Neural progenitor cell (in vitro differentiated cells): ENCODE measurements around the gene TRABD2B. TPM values are rescaled to one million over a fixed set of nuclear protein-coding genes. Genes with fewer than 3 reads are reported as not detected.

ENCODE experiments used
- DNase-seq: peaks from one replicate; pipeline ENCODE4 v3.0.0-alpha.2; 2016; ENCODE audit warnings: low spot score
- H2AFZ ChIP-seq: fragments of 200-600 bp; sonication (generic); replicated peaks from 2 replicates; pipeline ENCODE4 v1.6.1; 2016; ENCODE audit warnings: antibody characterized with exemption
- H3F3A ChIP-seq: fragments of 200-600 bp; sonication (generic); 2 replicates; pipeline ENCODE4 v1.6.1; 2016; ENCODE audit warnings: antibody characterized with exemption, low read depth
- H3K27ac ChIP-seq: fragments of 200-600 bp; sonication (generic); 2 replicates; pipeline ENCODE4 v1.5.1; 2016; ENCODE audit warnings: mild to moderate bottlenecking
- H3K27me3 ChIP-seq: fragments of 200-600 bp; sonication (generic); 2 replicates; pipeline ENCODE4 v1.6.1; 2016; ENCODE audit warnings: mild to moderate bottlenecking, moderate library complexity
- H3K36me3 ChIP-seq: fragments of 200-600 bp; sonication (generic); 2 replicates; pipeline ENCODE4 v1.5.1; 2016
- H3K4me1 ChIP-seq: fragments of 200-600 bp; sonication (generic); 2 replicates; pipeline ENCODE4 v1.6.1; 2016; ENCODE audit warnings: mixed run types
- H3K4me2 ChIP-seq: fragments of 200-600 bp; sonication (generic); 2 replicates; pipeline ENCODE4 v1.6.1; 2016
- H3K4me3 ChIP-seq: fragments of 200-600 bp; sonication (generic); 2 replicates; pipeline ENCODE4 v1.5.1; 2016
- H3K79me2 ChIP-seq: fragments of 200-600 bp; sonication (generic); 2 replicates; pipeline ENCODE4 v1.6.1; 2016; ENCODE audit warnings: low read depth
- H3K9ac ChIP-seq: fragments of 200-600 bp; sonication (generic); 2 replicates; pipeline ENCODE4 v1.6.1; 2016
- H3K9me3 ChIP-seq: fragments of 200-600 bp; sonication (generic); 2 replicates; pipeline ENCODE4 v1.5.1; 2016; ENCODE audit warnings: low read depth
- H4K20me1 ChIP-seq: fragments of 200-600 bp; sonication (generic); 2 replicates; pipeline ENCODE4 v1.6.1; 2016; ENCODE audit warnings: low read depth
- H3K27ac Mint-ChIP-seq: 3 replicates; pipeline ENCODE4 v1.8.0; 2021; ENCODE audit warnings: mixed read lengths
- H3K27me3 Mint-ChIP-seq: 2 replicates; pipeline ENCODE4 v1.8.0; 2022; ENCODE audit warnings: low read depth, mild to moderate bottlenecking, inconsistent platforms, moderate library complexity, mixed read lengths; ENCODE audit not compliant: insufficient read depth
- H3K36me3 Mint-ChIP-seq: 3 replicates; pipeline ENCODE4 v1.8.0; 2021; ENCODE audit warnings: mixed read lengths
- H3K4me1 Mint-ChIP-seq: 3 replicates; pipeline ENCODE4 v1.8.0; 2021; ENCODE audit warnings: mixed read lengths
- H3K4me3 Mint-ChIP-seq: 3 replicates; pipeline ENCODE4 v1.8.0; 2021; ENCODE audit warnings: mild to moderate bottlenecking, moderate library complexity, mixed read lengths
- H3K9me3 Mint-ChIP-seq: 3 replicates; pipeline ENCODE4 v1.8.0; 2020; ENCODE audit warnings: mixed read lengths
- EZH2 ChIP-seq: fragments of 200-600 bp; sonication (generic); IDR thresholded peaks from 2 replicates; pipeline ENCODE4 v1.6.1; 2017; ENCODE audit warnings: antibody characterized with exemption, mild to moderate bottlenecking, moderate library complexity
- EZH2phosphoT487 ChIP-seq: fragments of 200-600 bp; sonication (generic); IDR thresholded peaks from 2 replicates; pipeline ENCODE4 v1.6.1; 2017; ENCODE audit warnings: antibody characterized with exemption
- total RNA-seq: library from RNA; depleted of rRNA; stranded (reverse); fragments of >200 nt; gene quantifications from 2 replicates; pipeline ENCODE4 v1.2.3, GENCODE V29; 2015; ENCODE audit warnings: low replicate concordance
- TF ChIP-seq, protein P1 (sequence below): fragments of 200-600 bp; sonication (generic); IDR thresholded peaks from 2 replicates; pipeline ENCODE4 v1.5.1; 2017; ENCODE audit warnings: antibody characterized with exemption, mild to moderate bottlenecking

Gene TRABD2B
- total RNA-seq, 1 donor from 2014 or later, result 0.09 TPM

DNA sequence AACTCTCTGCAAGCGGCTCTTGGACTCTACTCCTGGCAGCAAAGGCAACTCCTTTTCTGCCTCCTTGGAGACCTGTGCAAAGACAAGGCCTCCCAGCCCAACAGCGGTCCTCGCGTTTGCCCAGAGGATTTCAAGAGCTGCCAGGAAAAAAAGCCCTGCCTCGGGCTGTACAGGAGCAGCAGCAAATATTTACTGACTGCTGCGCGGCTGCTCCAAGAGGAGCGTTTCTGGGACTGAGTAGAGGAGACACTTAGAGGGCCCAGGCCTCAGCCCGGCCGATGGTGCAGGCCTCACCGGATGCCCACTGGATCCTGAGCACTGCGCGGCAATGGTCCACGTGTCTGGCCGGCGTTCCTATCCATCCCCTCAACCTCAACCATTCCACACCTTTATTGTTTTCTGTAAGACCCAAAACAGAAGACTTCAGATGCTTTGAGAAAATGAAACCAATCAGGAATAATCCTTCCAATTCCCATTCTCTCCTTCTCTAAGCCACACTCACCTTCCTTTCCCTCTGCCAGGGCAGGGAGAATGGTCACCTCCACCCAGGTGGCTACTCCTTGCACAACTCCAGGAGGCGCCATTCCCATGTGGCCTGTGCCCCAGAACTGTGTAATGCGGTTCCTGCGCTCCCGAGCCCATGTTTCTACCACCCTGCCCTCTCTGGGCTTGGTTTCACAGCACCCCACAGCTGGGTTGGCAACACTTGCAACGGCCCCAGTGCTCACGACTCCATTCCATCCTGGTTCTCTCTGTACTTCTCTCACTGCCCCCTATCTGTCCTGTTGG, 215.8 kb downstream of the TRABD2B start:
- H2AFZ ChIP-seq, result no peak overlapping the region
- no peak overlapping the region for H3K27ac ChIP-seq
- no peak overlapping the region for H3K4me3 ChIP-seq
- no peak overlapping the region for H3K4me3 Mint-ChIP-seq
- H3K4me2 ChIP-seq, result no peak overlapping the region
- no peaks in the 10 kb centered on the region for H3K9me3 ChIP-seq
- peaks cover 15% of the 10 kb centered on the region for H3K4me1 Mint-ChIP-seq
- no peaks in the 10 kb centered on the region for H3K36me3 ChIP-seq
- no peaks in the 10 kb centered on the region for H3K36me3 Mint-ChIP-seq
- H4K20me1 ChIP-seq, result no peaks in the 10 kb centered on the region
- H3K27me3 ChIP-seq, result no peaks in the 10 kb centered on the region
- H3K9ac ChIP-seq, result no peak overlapping the region
- TF ChIP-seq EZH2phosphoT487 (no peak), EZH2 (no peak)
- TF ChIP-seq, protein P1, sequence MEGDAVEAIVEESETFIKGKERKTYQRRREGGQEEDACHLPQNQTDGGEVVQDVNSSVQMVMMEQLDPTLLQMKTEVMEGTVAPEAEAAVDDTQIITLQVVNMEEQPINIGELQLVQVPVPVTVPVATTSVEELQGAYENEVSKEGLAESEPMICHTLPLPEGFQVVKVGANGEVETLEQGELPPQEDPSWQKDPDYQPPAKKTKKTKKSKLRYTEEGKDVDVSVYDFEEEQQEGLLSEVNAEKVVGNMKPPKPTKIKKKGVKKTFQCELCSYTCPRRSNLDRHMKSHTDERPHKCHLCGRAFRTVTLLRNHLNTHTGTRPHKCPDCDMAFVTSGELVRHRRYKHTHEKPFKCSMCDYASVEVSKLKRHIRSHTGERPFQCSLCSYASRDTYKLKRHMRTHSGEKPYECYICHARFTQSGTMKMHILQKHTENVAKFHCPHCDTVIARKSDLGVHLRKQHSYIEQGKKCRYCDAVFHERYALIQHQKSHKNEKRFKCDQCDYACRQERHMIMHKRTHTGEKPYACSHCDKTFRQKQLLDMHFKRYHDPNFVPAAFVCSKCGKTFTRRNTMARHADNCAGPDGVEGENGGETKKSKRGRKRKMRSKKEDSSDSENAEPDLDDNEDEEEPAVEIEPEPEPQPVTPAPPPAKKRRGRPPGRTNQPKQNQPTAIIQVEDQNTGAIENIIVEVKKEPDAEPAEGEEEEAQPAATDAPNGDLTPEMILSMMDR, result no peak
- no peak for DNase-seq
- H3K27ac Mint-ChIP-seq, result no peak overlapping the region
- H3K9me3 Mint-ChIP-seq, result no peaks in the 10 kb centered on the region
- peaks cover 14% of the 10 kb centered on the region for H3K4me1 ChIP-seq
- peaks cover 5% of the 10 kb centered on the region for H3K27me3 Mint-ChIP-seq
- H3K79me2 ChIP-seq, result no peaks in the 10 kb centered on the region
- H3F3A ChIP-seq, result peaks cover 6% of the 10 kb centered on the region

DNA sequence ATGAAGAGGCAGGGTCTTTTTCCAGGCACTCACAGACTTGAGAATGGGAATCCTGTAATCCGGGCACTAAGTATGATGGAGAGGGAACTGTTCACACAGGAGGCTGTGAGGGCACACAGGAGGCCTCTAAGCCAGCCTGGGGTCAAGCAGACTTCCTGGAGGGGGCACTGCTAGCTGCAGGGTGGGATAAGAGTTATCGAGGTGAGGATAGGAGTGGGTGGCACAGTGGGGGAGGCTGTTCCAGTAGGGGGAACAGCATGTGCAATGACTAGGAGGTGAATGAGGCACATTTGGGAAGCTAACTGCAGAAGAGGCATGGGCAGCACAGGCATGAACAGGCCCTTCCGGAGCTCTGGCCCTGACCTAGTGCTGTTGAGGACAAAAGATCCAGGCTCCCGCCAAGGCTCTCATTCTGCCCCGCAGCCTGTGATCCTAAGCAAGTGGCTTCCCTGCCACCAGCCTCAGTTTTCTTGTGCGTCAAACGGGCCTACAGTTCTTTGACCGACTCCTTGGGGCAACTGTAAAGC, 216.7 kb downstream of the TRABD2B start:
- no peak overlapping the region for H3K27ac ChIP-seq
- no peaks in the 10 kb centered on the region for H4K20me1 ChIP-seq
- no peaks in the 10 kb centered on the region for H3K9me3 Mint-ChIP-seq
- H3K4me2 ChIP-seq, result no peak overlapping the region
- H3K4me3 ChIP-seq, result no peak overlapping the region
- no peaks in the 10 kb centered on the region for H3K27me3 ChIP-seq
- peaks cover 9% of the 10 kb centered on the region for H3F3A ChIP-seq
- H3K27me3 Mint-ChIP-seq, result peaks cover 5% of the 10 kb centered on the region
- no peaks in the 10 kb centered on the region for H3K79me2 ChIP-seq
- H3K4me1 Mint-ChIP-seq, result peaks cover 15% of the 10 kb centered on the region
- DNase-seq, result no peak
- no peaks in the 10 kb centered on the region for H3K36me3 Mint-ChIP-seq
- no peaks in the 10 kb centered on the region for H3K36me3 ChIP-seq
- TF ChIP-seq, protein P1, result no peak
- TF ChIP-seq EZH2 (no peak), EZH2phosphoT487 (no peak)
- H3K4me3 Mint-ChIP-seq, result peak overlapping the region; percentile 56
- H2AFZ ChIP-seq, result no peak overlapping the region
- H3K4me1 ChIP-seq, result peaks cover 17% of the 10 kb centered on the region
- no peak overlapping the region for H3K9ac ChIP-seq
- no peaks in the 10 kb centered on the region for H3K9me3 ChIP-seq
- H3K27ac Mint-ChIP-seq, result no peak overlapping the region

DNA sequence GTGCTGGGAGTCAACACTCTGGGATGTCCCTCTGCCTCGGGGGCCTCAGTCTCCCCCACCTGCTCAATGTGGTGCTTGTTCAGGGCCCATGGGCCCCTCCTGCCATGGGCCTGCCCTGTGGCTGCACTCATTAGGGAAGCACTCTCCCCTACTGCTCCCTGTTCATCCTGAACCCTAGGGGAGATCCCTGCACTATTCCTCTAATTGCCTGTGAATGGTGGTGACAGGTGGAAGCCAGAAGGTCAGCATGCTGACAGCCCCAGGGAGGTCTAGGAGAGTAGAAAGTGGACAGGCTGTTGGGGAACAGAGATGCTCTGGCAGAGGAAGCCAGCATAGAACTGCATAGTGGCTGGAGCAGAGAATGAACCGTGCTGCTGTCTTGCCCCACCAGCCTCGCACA, 217.6 kb downstream of the TRABD2B start:
- H3K9me3 Mint-ChIP-seq, result no peaks in the 10 kb centered on the region
- no peaks in the 10 kb centered on the region for H3K27me3 ChIP-seq
- no peak overlapping the region for H3K9ac ChIP-seq
- DNase-seq, result no peak
- TF ChIP-seq, protein P1, result no peak
- TF ChIP-seq EZH2 (no peak), EZH2phosphoT487 (no peak)
- no peak overlapping the region for H2AFZ ChIP-seq
- H3K4me1 Mint-ChIP-seq, result peaks cover 15% of the 10 kb centered on the region
- H3K4me1 ChIP-seq, result peaks cover 20% of the 10 kb centered on the region
- H3K27ac Mint-ChIP-seq, result peak overlapping the region; percentile 57
- H3K36me3 Mint-ChIP-seq, result no peaks in the 10 kb centered on the region
- no peaks in the 10 kb centered on the region for H4K20me1 ChIP-seq
- H3K79me2 ChIP-seq, result no peaks in the 10 kb centered on the region
- H3K9me3 ChIP-seq, result no peaks in the 10 kb centered on the region
- H3K27ac ChIP-seq, result no peak overlapping the region
- H3K36me3 ChIP-seq, result no peaks in the 10 kb centered on the region
- H3F3A ChIP-seq, result peaks cover 9% of the 10 kb centered on the region
- no peak overlapping the region for H3K4me3 ChIP-seq
- H3K27me3 Mint-ChIP-seq, result peaks cover 5% of the 10 kb centered on the region
- no peak overlapping the region for H3K4me3 Mint-ChIP-seq
- no peak overlapping the region for H3K4me2 ChIP-seq
